Nephron progenitor cell (in vitro differentiated cells): Measurements from ENCODE around the gene ZNF710.
A peak's percentile ranks its signal among the peaks of the same experiment; 100 is the strongest.

Experiments used
- DNase-seq: peaks from one replicate; pipeline ENCODE4 v3.0.0; 2021
- H3K27ac Mint-ChIP-seq: 2 replicates; pipeline ENCODE4 v1.8.0; 2021; ENCODE audit warnings: mild to moderate bottlenecking, moderate library complexity, mixed read lengths
- H3K27me3 Mint-ChIP-seq: 2 replicates; pipeline ENCODE4 v1.8.0; 2021; ENCODE audit warnings: mild to moderate bottlenecking, low read depth, mixed read lengths; ENCODE audit not compliant: poor library complexity
- H3K36me3 Mint-ChIP-seq: 2 replicates; pipeline ENCODE4 v1.8.0; 2021; ENCODE audit warnings: low read depth, mixed read lengths
- H3K4me1 Mint-ChIP-seq: 2 replicates; pipeline ENCODE4 v1.8.0; 2021; ENCODE audit warnings: mixed read lengths
- H3K4me3 Mint-ChIP-seq: 2 replicates; pipeline ENCODE4 v1.8.0; 2021; ENCODE audit warnings: mild to moderate bottlenecking, moderate library complexity, mixed read lengths
- H3K9me3 Mint-ChIP-seq: 2 replicates; pipeline ENCODE4 v1.8.0; 2021; ENCODE audit warnings: mild to moderate bottlenecking, moderate library complexity, mixed read lengths
- TF ChIP-seq, protein P1 (sequence below): fragments of 200-600 bp; sonication (generic); IDR thresholded peaks from 2 replicates; pipeline ENCODE4 v1.5.0; 2021; ENCODE audit warnings: antibody characterized with exemption

ZNF710 gene

DNA sequence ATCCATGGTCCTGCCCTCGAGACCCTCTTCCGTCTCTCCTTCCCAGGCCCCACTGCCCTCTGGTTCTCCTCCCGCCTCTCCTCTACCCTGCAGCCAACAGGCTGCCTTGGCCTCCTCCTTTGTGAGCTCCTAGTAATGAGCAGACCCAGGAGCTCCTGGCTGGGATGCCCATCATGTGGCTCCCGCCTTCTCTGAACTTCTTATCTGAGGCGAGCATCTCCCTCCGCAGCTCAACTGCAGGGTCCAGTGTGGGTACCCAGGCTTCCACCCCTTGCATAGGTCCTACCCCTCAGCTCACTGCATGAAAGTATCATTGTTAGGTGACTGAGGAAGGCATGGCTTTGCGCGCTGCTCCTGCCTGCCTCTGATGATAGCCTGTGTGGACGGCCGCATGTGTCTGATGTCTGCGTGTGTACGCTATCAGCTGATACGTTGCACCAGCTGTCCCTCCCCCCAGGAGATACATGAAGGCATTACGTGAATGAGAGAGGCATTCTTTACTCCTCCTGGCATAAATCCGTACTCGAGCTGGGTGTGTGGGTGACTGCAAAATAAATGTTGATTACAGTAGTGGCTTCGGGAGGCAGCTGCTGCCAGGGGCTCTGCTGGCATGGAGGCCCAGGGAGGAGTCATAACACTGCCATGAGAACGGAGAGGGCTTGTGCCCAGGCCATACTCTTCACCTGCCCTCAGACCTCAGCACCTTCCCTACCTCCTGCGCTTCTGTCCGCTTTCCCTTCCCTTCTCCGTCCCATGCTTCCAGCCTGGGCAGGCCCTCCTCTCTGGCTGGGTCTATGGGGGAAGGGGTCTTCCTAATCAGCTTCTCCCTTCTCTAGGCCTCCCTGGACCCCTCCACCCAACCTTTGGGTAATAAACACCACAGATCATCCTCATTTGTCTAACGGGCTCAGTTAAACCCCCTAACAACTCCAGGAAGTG, 48.8 kb downstream of the ZNF710 start:
- Mint-ChIP-seq H3K36me3 (no peaks in the 10 kb centered on the region), H3K27ac (peak overlapping the region; percentile 77), H3K9me3 (no peaks in the 10 kb centered on the region), H3K27me3 (peaks cover 3% of the 10 kb centered on the region), H3K4me3 (no peak overlapping the region), H3K4me1 (peaks cover 73% of the 10 kb centered on the region)
- DNase-seq = no peak
- TF ChIP-seq, protein P1, sequence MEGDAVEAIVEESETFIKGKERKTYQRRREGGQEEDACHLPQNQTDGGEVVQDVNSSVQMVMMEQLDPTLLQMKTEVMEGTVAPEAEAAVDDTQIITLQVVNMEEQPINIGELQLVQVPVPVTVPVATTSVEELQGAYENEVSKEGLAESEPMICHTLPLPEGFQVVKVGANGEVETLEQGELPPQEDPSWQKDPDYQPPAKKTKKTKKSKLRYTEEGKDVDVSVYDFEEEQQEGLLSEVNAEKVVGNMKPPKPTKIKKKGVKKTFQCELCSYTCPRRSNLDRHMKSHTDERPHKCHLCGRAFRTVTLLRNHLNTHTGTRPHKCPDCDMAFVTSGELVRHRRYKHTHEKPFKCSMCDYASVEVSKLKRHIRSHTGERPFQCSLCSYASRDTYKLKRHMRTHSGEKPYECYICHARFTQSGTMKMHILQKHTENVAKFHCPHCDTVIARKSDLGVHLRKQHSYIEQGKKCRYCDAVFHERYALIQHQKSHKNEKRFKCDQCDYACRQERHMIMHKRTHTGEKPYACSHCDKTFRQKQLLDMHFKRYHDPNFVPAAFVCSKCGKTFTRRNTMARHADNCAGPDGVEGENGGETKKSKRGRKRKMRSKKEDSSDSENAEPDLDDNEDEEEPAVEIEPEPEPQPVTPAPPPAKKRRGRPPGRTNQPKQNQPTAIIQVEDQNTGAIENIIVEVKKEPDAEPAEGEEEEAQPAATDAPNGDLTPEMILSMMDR = no peak

DNA sequence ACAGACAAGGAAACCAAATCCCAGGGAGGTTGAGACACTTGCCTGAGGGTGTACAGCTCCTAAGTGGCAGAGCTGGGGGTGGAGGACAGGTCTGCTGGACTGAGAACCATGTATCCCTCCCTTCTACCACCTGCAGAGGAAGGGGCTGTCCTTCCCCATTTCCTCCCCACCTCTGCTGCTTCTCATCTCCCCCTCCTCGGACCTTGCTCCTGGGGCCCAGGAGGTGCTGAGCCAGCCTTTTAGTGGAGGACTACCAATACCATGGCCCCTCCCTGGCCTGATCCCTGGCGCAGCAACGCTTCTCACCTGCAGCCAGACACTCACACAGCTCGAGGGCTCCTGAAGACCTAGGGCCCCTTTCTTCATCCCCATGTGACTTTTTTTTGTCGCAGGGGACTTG, 50.8 kb downstream of the ZNF710 start:
- no peaks in the 10 kb centered on the region for H3K9me3 Mint-ChIP-seq
- no peak overlapping the region for H3K27ac Mint-ChIP-seq
- no peak for DNase-seq
- TF ChIP-seq, protein P1 = no peak
- H3K4me1 Mint-ChIP-seq = peaks cover 60% of the 10 kb centered on the region
- no peaks in the 10 kb centered on the region for H3K36me3 Mint-ChIP-seq
- no peaks in the 10 kb centered on the region for H3K27me3 Mint-ChIP-seq
- no peak overlapping the region for H3K4me3 Mint-ChIP-seq

DNA sequence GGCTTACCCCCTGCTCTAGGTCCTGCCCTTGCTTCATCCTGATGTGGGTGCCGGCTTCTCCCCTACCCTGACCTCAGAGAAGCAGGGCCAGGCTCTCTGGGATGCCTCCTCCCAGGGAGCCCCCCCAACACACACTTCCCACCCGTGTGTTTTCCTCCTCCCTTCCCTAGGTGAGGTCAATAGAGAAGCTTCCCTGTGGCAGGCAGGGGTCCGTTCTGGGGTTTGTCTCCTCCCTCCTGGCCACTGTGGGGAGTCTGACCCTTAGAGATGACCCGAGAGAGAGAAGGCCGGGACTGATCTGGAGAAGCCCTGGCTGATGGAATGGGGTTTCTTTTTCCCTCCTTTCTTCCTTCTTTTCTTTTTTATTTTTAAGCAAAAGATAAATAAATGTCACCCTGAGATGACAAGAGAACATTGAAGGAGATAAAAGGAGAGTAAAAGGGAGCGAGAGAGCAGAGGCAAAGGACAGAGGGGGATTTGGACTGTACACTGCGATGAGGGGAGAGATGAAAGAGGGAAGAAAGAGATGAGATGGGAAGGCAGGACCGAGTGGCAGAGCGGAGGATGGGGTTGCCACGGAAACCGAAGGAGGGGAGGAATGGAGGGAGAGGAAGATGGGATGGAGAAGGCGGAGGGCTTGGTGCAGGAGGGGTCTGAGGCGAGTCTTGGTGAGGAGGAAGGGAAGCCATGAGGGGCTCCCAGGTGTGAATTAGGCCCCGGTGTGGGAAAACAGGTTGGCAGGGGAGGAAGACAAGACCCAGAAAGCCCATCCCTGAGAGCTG, 52.8 kb downstream of the ZNF710 start:
- Mint-ChIP-seq H3K27me3 (no peaks in the 10 kb centered on the region), H3K27ac (peak overlapping the region; percentile 74), H3K36me3 (peaks cover 4% of the 10 kb centered on the region), H3K9me3 (no peaks in the 10 kb centered on the region), H3K4me3 (no peak overlapping the region), H3K4me1 (peaks cover 65% of the 10 kb centered on the region)
- no peak for DNase-seq
- TF ChIP-seq, protein P1 = no peak

DNA sequence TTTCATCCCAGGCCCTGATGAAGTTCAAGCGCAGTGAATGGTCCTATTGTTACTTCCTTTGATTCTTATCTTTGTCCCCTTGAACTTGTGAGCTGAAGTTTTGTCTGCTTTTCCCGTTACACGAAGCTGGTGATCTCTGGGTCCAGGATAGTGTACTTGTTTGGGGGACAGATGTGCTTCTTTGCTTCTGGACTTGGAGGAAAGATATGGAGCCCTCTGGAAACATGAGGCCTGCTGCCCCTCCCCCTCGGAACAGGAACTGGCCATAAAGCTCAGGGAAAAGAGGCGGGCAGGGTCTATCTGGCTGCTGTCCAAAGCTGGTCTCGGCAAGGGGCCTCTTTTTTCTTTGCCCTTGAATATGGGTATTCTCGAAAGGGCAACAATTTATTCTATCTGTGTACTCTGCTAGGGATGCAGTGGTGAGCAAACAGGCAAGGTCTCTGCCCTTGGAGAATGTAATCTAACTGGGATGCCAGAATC, 53.5 kb downstream of the ZNF710 start:
- TF ChIP-seq, protein P1 = no peak
- Mint-ChIP-seq H3K36me3 (peaks cover 4% of the 10 kb centered on the region), H3K4me3 (no peak overlapping the region), H3K4me1 (peaks cover 64% of the 10 kb centered on the region), H3K27me3 (no peaks in the 10 kb centered on the region), H3K27ac (peak overlapping the region; percentile 58), H3K9me3 (no peaks in the 10 kb centered on the region)
- peak; percentile 35 for DNase-seq

DNA sequence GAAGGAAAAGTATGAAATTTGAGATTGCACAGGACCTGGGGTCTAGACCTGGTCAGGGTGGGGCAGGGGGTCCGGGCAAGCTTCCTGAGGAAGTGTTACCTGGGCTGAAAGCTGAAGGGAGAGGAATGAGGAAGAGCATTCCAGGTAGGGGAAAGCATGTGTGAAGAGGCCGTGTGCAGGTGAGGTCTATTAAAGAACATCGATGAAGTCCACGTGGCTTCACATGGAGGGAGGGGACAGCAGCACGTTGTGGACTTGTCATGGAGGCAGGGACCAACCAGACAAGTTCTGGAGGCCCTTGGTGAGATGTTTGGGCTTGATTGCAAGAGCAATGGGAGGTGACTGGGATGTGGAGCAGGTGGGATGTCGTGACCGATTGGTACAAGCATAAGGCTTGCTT, 54.1 kb downstream of the ZNF710 start:
- no peak overlapping the region for H3K4me3 Mint-ChIP-seq
- peaks cover 4% of the 10 kb centered on the region for H3K36me3 Mint-ChIP-seq

More for the DNA sequence above, 54.1 kb downstream of the ZNF710 start:
- TF ChIP-seq, protein P1 = no peak
- DNase-seq = no peak
- H3K9me3 Mint-ChIP-seq = no peaks in the 10 kb centered on the region
- H3K4me1 Mint-ChIP-seq = peaks cover 64% of the 10 kb centered on the region
- H3K27me3 Mint-ChIP-seq = no peaks in the 10 kb centered on the region
- H3K27ac Mint-ChIP-seq = no peak overlapping the region
